Colonic mucosa (tissue), 4 donors: Measurements from ENCODE around the gene GLP2R. TPM values are rescaled to one million over a fixed set of nuclear protein-coding genes. Genes with fewer than 3 reads are reported as not detected.

Experiments
- DNase-seq: peaks from one replicate; pipeline ENCODE4 v3.0.0-alpha.2; 2020
- H3K27ac ChIP-seq: fragments of 200-600 bp; one replicate; pipeline ENCODE4 v1.8.0; 2021
- H3K27me3 ChIP-seq: fragments of 200-600 bp; one replicate; pipeline ENCODE4 v1.8.0; 2021
- H3K36me3 ChIP-seq: fragments of 200-600 bp; one replicate; pipeline ENCODE4 v1.8.0; 2021
- H3K4me1 ChIP-seq: fragments of 200-600 bp; one replicate; pipeline ENCODE4 v1.8.0; 2021; ENCODE audit warnings: mild to moderate bottlenecking
- H3K4me3 ChIP-seq: fragments of 200-600 bp; one replicate; pipeline ENCODE4 v1.8.0; 2021
- H3K9ac ChIP-seq, 2 donors: one replicate each; pipeline ENCODE4 v1.7.0; 2013; ENCODE audit warnings: control low read depth in 2 of 2, low read depth in 2 of 2, low read length in 2 of 2
- H3K9me3 ChIP-seq: fragments of 200-600 bp; one replicate; pipeline ENCODE4 v1.8.0; 2021
- intact Hi-C: fragments of 100-400 bp; cut with DNase I; formaldehyde crosslinking; loops from one replicate; pipeline ENCODE4 v1.14.1; 2022
- total RNA-seq, 2 donors: library from RNA; stranded (reverse); fragmentation: NEBNext Ultra II Directional in 1 of 2; extraction: Animal tissue kit (Norgen Biotek cat#: 25700) in 1 of 2; gene quantifications; one replicate each; pipeline ENCODE4 v1.2.1, GENCODE V29; 2021
- TF ChIP-seq, protein P1 (sequence below): fragments of 200-600 bp; IDR thresholded peaks from one replicate; pipeline ENCODE4 v1.8.0; 2022; ENCODE audit warnings: antibody characterized with exemption, mild to moderate bottlenecking
- donor health status: healthy.
- donor health status: DM: no; HTN: no; CAD: no.
- donor health status: DM: no; HTN: no; CAD: no.

The GLP2R gene
- total RNA-seq, 2 donors from 2014 or later: 2.1 to 4.8 TPM

DNA sequence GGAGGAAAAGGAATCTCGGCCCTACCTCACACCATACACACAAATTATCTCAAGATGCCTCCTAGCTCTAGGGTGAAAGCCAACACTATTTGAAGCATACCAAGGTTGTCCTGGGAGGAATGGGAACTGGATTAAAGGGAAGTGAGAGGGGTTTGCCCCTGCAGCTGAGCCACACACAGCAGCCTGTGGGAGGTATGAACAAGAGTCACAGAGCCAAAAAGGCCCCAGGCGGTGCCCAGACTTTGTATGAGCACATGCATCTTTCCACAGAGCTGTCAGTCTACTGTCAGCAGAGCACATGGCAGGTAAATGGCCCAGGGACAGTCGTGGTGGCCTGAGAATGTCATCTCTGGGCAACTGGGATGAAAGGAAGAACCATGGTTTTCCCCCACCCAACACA lies 110.4 kb downstream of the GLP2R start:
- Histone ChIP-seq H3K4me1 (no peaks in the 10 kb centered on the region), H3K36me3 (no peaks in the 10 kb centered on the region), H3K27ac (no peak overlapping the region), H3K4me3 (no peak overlapping the region), H3K9me3 (no peaks in the 10 kb centered on the region), H3K9ac (no peak overlapping the region), H3K27me3 (no peaks in the 10 kb centered on the region)
- intact Hi-C loops: no loop called here
- no peak for DNase-seq
- TF ChIP-seq, protein P1, sequence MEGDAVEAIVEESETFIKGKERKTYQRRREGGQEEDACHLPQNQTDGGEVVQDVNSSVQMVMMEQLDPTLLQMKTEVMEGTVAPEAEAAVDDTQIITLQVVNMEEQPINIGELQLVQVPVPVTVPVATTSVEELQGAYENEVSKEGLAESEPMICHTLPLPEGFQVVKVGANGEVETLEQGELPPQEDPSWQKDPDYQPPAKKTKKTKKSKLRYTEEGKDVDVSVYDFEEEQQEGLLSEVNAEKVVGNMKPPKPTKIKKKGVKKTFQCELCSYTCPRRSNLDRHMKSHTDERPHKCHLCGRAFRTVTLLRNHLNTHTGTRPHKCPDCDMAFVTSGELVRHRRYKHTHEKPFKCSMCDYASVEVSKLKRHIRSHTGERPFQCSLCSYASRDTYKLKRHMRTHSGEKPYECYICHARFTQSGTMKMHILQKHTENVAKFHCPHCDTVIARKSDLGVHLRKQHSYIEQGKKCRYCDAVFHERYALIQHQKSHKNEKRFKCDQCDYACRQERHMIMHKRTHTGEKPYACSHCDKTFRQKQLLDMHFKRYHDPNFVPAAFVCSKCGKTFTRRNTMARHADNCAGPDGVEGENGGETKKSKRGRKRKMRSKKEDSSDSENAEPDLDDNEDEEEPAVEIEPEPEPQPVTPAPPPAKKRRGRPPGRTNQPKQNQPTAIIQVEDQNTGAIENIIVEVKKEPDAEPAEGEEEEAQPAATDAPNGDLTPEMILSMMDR: no peak

DNA sequence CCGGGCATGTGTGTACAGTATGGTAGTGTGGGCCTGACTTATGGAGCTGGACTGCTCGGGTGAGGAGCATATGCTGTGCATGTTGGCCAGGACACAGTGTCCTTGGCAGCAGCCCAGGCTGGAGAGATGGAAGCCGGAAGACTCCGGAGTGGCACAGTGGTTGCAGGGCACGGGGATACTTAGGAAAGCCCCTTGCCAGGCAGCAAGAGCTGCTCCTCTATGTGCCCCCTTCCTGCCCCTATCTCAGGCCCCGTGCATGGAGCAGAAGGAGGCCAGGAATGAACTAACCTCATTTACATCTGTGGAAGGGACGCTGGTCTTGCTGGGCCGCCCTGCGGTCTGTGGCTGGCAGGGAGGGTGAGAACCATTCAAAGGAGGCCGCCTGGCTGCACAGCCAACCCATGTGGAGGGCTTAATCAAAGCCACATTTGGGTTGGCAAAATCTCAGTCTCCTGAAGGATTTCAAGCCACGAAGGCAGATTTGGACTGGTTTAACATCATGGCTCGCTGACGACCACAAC lies 111.6 kb downstream of the GLP2R start:
- Histone ChIP-seq H3K4me1 (no peaks in the 10 kb centered on the region), H3K27ac (no peak overlapping the region), H3K4me3 (no peak overlapping the region), H3K36me3 (no peaks in the 10 kb centered on the region), H3K9me3 (no peaks in the 10 kb centered on the region), H3K27me3 (no peaks in the 10 kb centered on the region), H3K9ac (no peak overlapping the region)
- TF ChIP-seq, protein P1: no peak
- intact Hi-C loops: no loop called here
- DNase-seq: peak; percentile 29

DNA sequence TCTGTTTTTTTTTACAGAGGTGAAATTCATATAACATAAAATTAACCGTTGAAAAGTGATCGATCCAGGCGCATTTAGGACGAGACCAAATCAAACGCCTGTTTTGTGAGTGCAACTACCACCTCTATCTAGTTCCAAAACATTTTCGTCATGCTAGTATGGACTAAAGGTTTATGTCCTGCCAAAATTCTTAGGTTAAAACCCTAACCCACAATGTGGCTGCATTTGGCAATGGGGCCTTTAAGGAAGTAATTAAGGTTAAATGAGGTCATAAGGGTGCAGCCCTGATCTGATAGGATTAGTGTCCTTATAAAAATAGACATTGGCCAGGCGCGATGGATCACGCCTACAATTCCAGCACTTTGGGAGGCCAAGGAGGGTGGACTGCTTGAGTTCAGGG lies 112.2 kb downstream of the GLP2R start:
- Histone ChIP-seq H3K9me3 (no peaks in the 10 kb centered on the region), H3K27me3 (no peaks in the 10 kb centered on the region), H3K4me3 (no peak overlapping the region), H3K4me1 (no peaks in the 10 kb centered on the region), H3K36me3 (no peaks in the 10 kb centered on the region), H3K9ac (no peak overlapping the region), H3K27ac (no peak overlapping the region)
- TF ChIP-seq, protein P1: no peak
- DNase-seq: no peak
- intact Hi-C loops: no loop called here

DNA sequence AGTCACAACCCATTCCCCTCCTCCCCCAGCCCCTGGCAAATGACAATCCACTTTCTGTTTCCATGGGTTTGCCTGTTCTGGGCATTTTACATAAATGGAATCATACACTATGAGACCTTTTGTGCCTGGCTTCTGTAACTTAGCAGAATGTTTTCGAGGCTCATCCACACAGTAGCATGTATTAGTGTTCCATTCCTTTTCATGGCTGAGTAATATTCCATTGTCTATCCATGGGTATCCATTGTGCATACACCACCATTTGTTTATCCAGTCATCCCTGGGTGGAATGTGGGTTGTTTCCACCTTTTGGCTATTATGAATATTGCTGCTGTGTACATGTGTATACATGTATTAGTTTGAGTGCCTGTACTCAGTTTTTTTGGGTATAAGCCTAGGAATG lies 113.0 kb downstream of the GLP2R start:
- no peak overlapping the region for H3K27ac ChIP-seq
- H3K4me1 ChIP-seq: no peaks in the 10 kb centered on the region
- H3K27me3 ChIP-seq: no peaks in the 10 kb centered on the region
- no peak overlapping the region for H3K4me3 ChIP-seq
- no peaks in the 10 kb centered on the region for H3K36me3 ChIP-seq
- TF ChIP-seq, protein P1: no peak
- no peaks in the 10 kb centered on the region for H3K9me3 ChIP-seq
- intact Hi-C loops: no loop called here
- H3K9ac ChIP-seq: no peak overlapping the region
- no peak for DNase-seq

DNA sequence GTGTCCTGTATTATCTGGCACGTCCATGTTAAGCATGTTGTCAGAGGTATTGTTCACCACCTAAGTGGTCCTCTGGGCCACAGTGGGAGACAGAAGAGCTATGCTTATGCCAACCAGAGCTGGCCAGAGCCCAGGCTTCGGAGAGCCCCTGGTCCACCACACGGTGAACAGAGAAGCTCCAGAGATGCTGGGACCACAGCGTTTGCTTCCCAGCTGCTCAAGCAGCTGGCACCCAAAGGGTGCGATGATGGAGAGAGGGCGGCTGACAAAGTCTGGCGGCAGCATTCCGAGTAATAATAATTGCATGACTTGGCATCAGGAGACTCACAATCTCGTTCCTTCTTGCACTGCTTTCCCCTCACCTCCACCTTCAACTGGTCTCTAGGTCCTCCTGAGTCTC lies 115.1 kb downstream of the GLP2R start:
- intact Hi-C loops: no loop called here
- no peaks in the 10 kb centered on the region for H3K9me3 ChIP-seq
- no peak for DNase-seq
- H3K4me3 ChIP-seq: no peak overlapping the region
- TF ChIP-seq, protein P1: no peak
- H3K27me3 ChIP-seq: no peaks in the 10 kb centered on the region
- H3K36me3 ChIP-seq: no peaks in the 10 kb centered on the region
- H3K9ac ChIP-seq: no peak overlapping the region
- no peaks in the 10 kb centered on the region for H3K4me1 ChIP-seq
- H3K27ac ChIP-seq: no peak overlapping the region
